H9 (cell line): ENCODE results near the gene KRTCAP2. TPM values are rescaled to one million over a fixed set of nuclear protein-coding genes. Genes with fewer than 3 reads are reported as not detected.

Experiments used
- DNase-seq: peaks from one replicate; pipeline ENCODE4 v3.0.0-alpha.2; 2017
- H2AFZ ChIP-seq: one replicate; pipeline ENCODE4 v1.6.1; 2013; ENCODE audit warnings: mild to moderate bottlenecking, low read length, control low read depth, moderate library complexity
- H2AK5ac ChIP-seq: 2 replicates; pipeline ENCODE4 v1.6.1; 2013; ENCODE audit warnings: low read length, control low read depth, mixed read lengths; ENCODE audit not compliant: insufficient read length
- H2BK120ac ChIP-seq: one replicate; pipeline ENCODE4 v1.6.1; 2013; ENCODE audit warnings: low read depth, mild to moderate bottlenecking, low read length, control low read depth, inconsistent platforms; ENCODE audit not compliant: poor library complexity, severe bottlenecking
- H2BK12ac ChIP-seq: 2 replicates; pipeline ENCODE4 v1.6.1; 2013; ENCODE audit warnings: low read length, control low read depth, mixed read lengths, low read depth; ENCODE audit not compliant: insufficient read length
- H2BK15ac ChIP-seq: 2 replicates; pipeline ENCODE4 v1.6.1; 2013; ENCODE audit warnings: low read depth, low read length, control low read depth
- H2BK20ac ChIP-seq: one replicate; pipeline ENCODE4 v1.6.1; 2013; ENCODE audit warnings: low read depth, mild to moderate bottlenecking, low read length, control low read depth, inconsistent platforms; ENCODE audit not compliant: poor library complexity, severe bottlenecking
- H2BK5ac ChIP-seq: 2 replicates; pipeline ENCODE4 v1.6.1; 2013; ENCODE audit warnings: low read length, control low read depth, mixed read lengths; ENCODE audit not compliant: insufficient read length
- H3K14ac ChIP-seq: 2 replicates; pipeline ENCODE4 v1.6.1; 2013; ENCODE audit warnings: low read length, control low read depth; ENCODE audit not compliant: insufficient read depth
- H3K18ac ChIP-seq: 2 replicates; pipeline ENCODE4 v1.6.1; 2013; ENCODE audit warnings: low read depth, mild to moderate bottlenecking, mixed read lengths, low read length, control low read depth; ENCODE audit not compliant: insufficient read length
- H3K23ac ChIP-seq: 2 replicates; pipeline ENCODE4 v1.6.1; 2013; ENCODE audit warnings: low read length, control low read depth, mixed read lengths, low read depth; ENCODE audit not compliant: insufficient read length
- H3K23me2 ChIP-seq: 2 replicates; pipeline ENCODE4 v1.6.1; 2013; ENCODE audit warnings: low read depth, mild to moderate bottlenecking, mixed read lengths, low read length, control low read depth; ENCODE audit not compliant: insufficient read length, poor library complexity, severe bottlenecking
- H3K27ac ChIP-seq: 2 replicates; pipeline ENCODE4 v1.5.1; 2013; ENCODE audit warnings: low read length, control low read depth, mixed read lengths, low read depth; ENCODE audit not compliant: insufficient read length
- H3K27me3 ChIP-seq: 2 replicates; pipeline ENCODE4 v1.6.1; 2013; ENCODE audit warnings: low read length, control low read depth, inconsistent platforms; ENCODE audit not compliant: insufficient read depth
- H3K4ac ChIP-seq: 2 replicates; pipeline ENCODE4 v1.6.1; 2013; ENCODE audit warnings: low read depth, mild to moderate bottlenecking, control low read depth, inconsistent platforms, low read length, moderate library complexity
- H3K4me1 ChIP-seq: 2 replicates; pipeline ENCODE4 v1.6.1; 2013; ENCODE audit warnings: low read length, control low read depth, inconsistent platforms; ENCODE audit not compliant: insufficient read depth
- H3K4me2 ChIP-seq: 2 replicates; pipeline ENCODE4 v1.6.1; 2013; ENCODE audit warnings: low read length, control low read depth, mixed read lengths; ENCODE audit not compliant: insufficient read length, insufficient read depth
- H3K56ac ChIP-seq: 2 replicates; pipeline ENCODE4 v1.6.1; 2013; ENCODE audit warnings: low read depth, mild to moderate bottlenecking, mixed read lengths, low read length, control low read depth; ENCODE audit not compliant: insufficient read length
- H3K79me1 ChIP-seq: 2 replicates; pipeline ENCODE4 v1.6.1; 2013; ENCODE audit warnings: low read depth, mild to moderate bottlenecking, moderate library complexity, low read length, control low read depth, inconsistent platforms; ENCODE audit not compliant: insufficient read depth, poor library complexity, severe bottlenecking
- H3K79me2 ChIP-seq: 2 replicates; pipeline ENCODE4 v1.6.1; 2013; ENCODE audit warnings: low read length, control low read depth, inconsistent platforms; ENCODE audit not compliant: insufficient read depth
- H3K9ac ChIP-seq: 2 replicates; pipeline ENCODE4 v1.6.1; 2013; ENCODE audit warnings: low read length, control low read depth, mixed read lengths; ENCODE audit not compliant: insufficient read length; ENCODE audit errors: extremely low read depth
- H3K9me3 ChIP-seq: one replicate; pipeline ENCODE4 v1.6.1; 2013; ENCODE audit warnings: low read depth, low read length, inconsistent platforms; ENCODE audit not compliant: control insufficient read depth
- H3T11ph ChIP-seq: one replicate; pipeline ENCODE4 v1.6.1; 2013; ENCODE audit warnings: mild to moderate bottlenecking, low read length, control low read depth, inconsistent platforms
- H4K20me1 ChIP-seq: one replicate; pipeline ENCODE4 v1.6.1; 2013; ENCODE audit not compliant: control insufficient read depth, insufficient read length, insufficient read depth
- H4K5ac ChIP-seq: 2 replicates; pipeline ENCODE4 v1.6.1; 2013; ENCODE audit warnings: low read depth, mild to moderate bottlenecking, mixed read lengths, low read length, control low read depth; ENCODE audit not compliant: insufficient read length
- H4K8ac ChIP-seq: replicated peaks from 2 replicates; pipeline ENCODE4 v1.6.1; 2013; ENCODE audit warnings: low read length, control low read depth, mixed read lengths, low read depth; ENCODE audit not compliant: insufficient read length
- H4K91ac ChIP-seq: 2 replicates; pipeline ENCODE4 v1.6.1; 2013; ENCODE audit warnings: low read depth, mild to moderate bottlenecking, moderate library complexity, mixed read lengths, low read length, control low read depth; ENCODE audit not compliant: insufficient read length
- H3K27ac Mint-ChIP-seq, 3 experiments: 2 replicates in 2 of 3; 3 replicates in 1 of 3; pipeline ENCODE4 v1.8.0; 2020 to 2021; ENCODE audit warnings: mixed read lengths in 3 of 3, mild to moderate bottlenecking in 1 of 3, moderate library complexity in 1 of 3
- H3K27me3 Mint-ChIP-seq: 2 replicates; pipeline ENCODE4 v1.8.0; 2021; ENCODE audit warnings: low read depth, mild to moderate bottlenecking, moderate library complexity, mixed read lengths
- H3K36me3 Mint-ChIP-seq, 3 experiments: 2 replicates in 2 of 3; 3 replicates in 1 of 3; pipeline ENCODE4 v1.8.0; 2020 to 2021; ENCODE audit warnings: low read depth in 3 of 3, mixed read lengths in 3 of 3; ENCODE audit not compliant: insufficient read depth in 1 of 3
- H3K4me1 Mint-ChIP-seq, 2 experiments: 2 replicates each; pipeline ENCODE4 v1.8.0; 2020; ENCODE audit warnings: mixed read lengths in 2 of 2
- H3K4me3 Mint-ChIP-seq, 2 experiments: 2 replicates in 1 of 2; 3 replicates in 1 of 2; pipeline ENCODE4 v1.8.0; 2020 to 2021; ENCODE audit warnings: mild to moderate bottlenecking in 2 of 2, mixed read lengths in 2 of 2, moderate library complexity in 1 of 2
- H3K9me3 Mint-ChIP-seq, 2 experiments: 2 replicates in 1 of 2; 3 replicates in 1 of 2; pipeline ENCODE4 v1.8.0; 2020; ENCODE audit warnings: mild to moderate bottlenecking in 2 of 2, mixed read lengths in 2 of 2, moderate library complexity in 1 of 2
- CTCF ChIP-seq: fragments of 200-600 bp; sonication (generic); conservative IDR thresholded peaks from 3 replicates; pipeline ENCODE4 v1.8.0; 2021; ENCODE audit warnings: antibody characterized with exemption, mild to moderate bottlenecking
- WGBS: extraction: QIAGEN DNeasy Blood & Tissue Kit; methylation state at CpG from one replicate; pipeline ENCODE4 v1.1.7; 2013; ENCODE audit warnings: missing lambda C conversion rate, low lambda C conversion rate, mixed read lengths; ENCODE audit not compliant: insufficient read length; ENCODE audit errors: extremely low coverage; 5-methylcytosine and 5-hydroxymethylcytosine counted together
- total RNA-seq: library from RNA; stranded (reverse); gene quantifications from 2 replicates; pipeline ENCODE4 v1.2.1, GENCODE V29; 2021

Gene KRTCAP2
- total RNA-seq, 1 experiment from 2014 or later = 149 TPM

DNA sequence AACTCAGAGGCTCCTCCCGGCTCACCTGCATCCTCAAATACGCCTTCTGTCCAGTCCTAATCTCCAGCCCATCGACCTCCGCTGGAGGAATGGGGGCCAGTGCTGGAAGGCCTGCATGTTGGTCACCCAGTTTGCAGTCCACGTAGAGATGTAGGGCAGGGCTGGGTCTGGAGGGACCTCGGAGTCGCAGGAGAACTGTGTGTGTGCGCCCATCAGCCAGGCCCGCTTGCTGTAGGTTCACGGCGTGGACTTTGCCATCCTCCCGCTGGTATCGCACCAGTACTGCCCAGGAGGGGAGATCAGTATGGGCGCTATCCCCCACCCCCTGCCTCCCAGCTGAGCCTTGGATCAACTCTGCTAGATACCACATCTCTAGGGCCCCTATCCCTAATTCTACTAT lies 31.9 kb upstream of the KRTCAP2 start:
- no peak overlapping the region for H3K4me2 ChIP-seq
- H3K4ac ChIP-seq = no peak overlapping the region
- Mint-ChIP-seq H3K27ac (no peak overlapping the region), H3K9me3 (no peaks in the 10 kb centered on the region), H3K36me3 (peaks cover 24 to 51% (median 45%) of the 10 kb centered on the region in 3 experiments; a peak in 6 of 7 replicates), H3K4me1 (peaks cover 29 to 33% of the 10 kb centered on the region in 2 experiments), H3K4me3 (no peak overlapping the region), H3K27me3 (peaks cover 14% of the 10 kb centered on the region)
- H2BK5ac ChIP-seq = no peak overlapping the region
- H4K5ac ChIP-seq = no peak overlapping the region
- H3K9me3 ChIP-seq = no peaks in the 10 kb centered on the region
- H4K8ac ChIP-seq = no peak overlapping the region
- H3K4me1 ChIP-seq = peaks cover 2% of the 10 kb centered on the region; the same call in 1 of the 2 replicates
- peaks cover 6% of the 10 kb centered on the region for H3K23me2 ChIP-seq
- no peak overlapping the region for H3K23ac ChIP-seq
- no peak overlapping the region for H2BK120ac ChIP-seq
- H3K79me2 ChIP-seq = no peaks in the 10 kb centered on the region
- no peak overlapping the region for H3K9ac ChIP-seq
- H4K91ac ChIP-seq = no peak overlapping the region
- H3K18ac ChIP-seq = no peak overlapping the region
- no peak overlapping the region for H3T11ph ChIP-seq
- no peak for DNase-seq
- H2BK15ac ChIP-seq = no peak overlapping the region
- H3K79me1 ChIP-seq = no peaks in the 10 kb centered on the region
- no peak overlapping the region for H3K14ac ChIP-seq
- WGBS = no CpG with 5 or more reads among the region's 14 CpGs
- no peak overlapping the region for H3K27ac ChIP-seq
- no peaks in the 10 kb centered on the region for H3K27me3 ChIP-seq
- H2AFZ ChIP-seq = no peak overlapping the region
- H2AK5ac ChIP-seq = no peak overlapping the region
- no peak overlapping the region for H3K56ac ChIP-seq
- peaks cover 2% of the 10 kb centered on the region for H4K20me1 ChIP-seq
- no peak overlapping the region for H2BK20ac ChIP-seq
- no peak overlapping the region for H2BK12ac ChIP-seq
- no peak for TF ChIP-seq CTCF
